ENCODE results near the gene GSAP. TPM values are rescaled to one million over a fixed set of nuclear protein-coding genes. Genes with fewer than 3 reads are reported as not detected.

GSAP gene
- total and polyA plus RNA-seq, 5 donors from 2014 or later = 1.1 to 6.8 (median 3.2) TPM

DNA sequence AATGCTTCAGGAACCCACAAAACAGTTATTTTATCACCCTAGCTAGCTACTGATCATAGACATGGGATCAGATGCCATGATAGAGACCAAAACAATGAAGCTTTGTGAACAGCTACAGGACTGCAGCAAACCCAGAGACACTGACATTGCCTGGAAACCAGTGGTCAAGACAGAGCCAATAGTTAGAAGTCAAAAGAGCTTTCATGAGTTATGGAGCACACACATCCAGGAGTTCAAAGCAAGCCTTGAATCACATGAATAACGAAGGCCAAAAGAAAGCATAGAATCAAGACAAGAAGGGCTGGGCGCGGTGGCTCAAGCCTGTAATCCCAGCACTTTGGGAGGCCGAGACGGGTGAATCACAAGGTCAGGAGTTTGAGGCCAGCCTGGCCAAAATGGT, 34.5 kb upstream of the GSAP start:
- Histone ChIP-seq H3K4me3 (ENCODE audit: low read depth, low read length) (no peak overlapping the region), H3K9me3 (ENCODE audit: control insufficient read depth in 2 of 2, low read length in 2 of 2) (no peaks in the 10 kb centered on the region), H3K36me3 (ENCODE audit: control insufficient read depth, insufficient read depth, low read length) (no peaks in the 10 kb centered on the region), H3K27me3 (ENCODE audit: control insufficient read depth, insufficient read depth, low read length) (peaks cover 2% of the 10 kb centered on the region), H3K4me1 (ENCODE audit: control insufficient read depth, insufficient read depth, low read length, poor library complexity, severe bottlenecking) (no peaks in the 10 kb centered on the region), H3K27ac (ENCODE audit: insufficient read depth, low read length, poor library complexity, severe bottlenecking) (no peak overlapping the region)
- no peak for DNase-seq
- no peaks in the 10 kb centered on the region for H3K4me1 Mint-ChIP-seq
- no peak for ATAC-seq (ENCODE audit: low read depth in 2 of 2)
- H3K27ac Mint-ChIP-seq = no peak overlapping the region
- peaks cover 0 to 2% (median 0%) of the 10 kb centered on the region in 7 donors for H3K9me3 Mint-ChIP-seq
- peaks cover 19% of the 10 kb centered on the region for H3K27me3 Mint-ChIP-seq
- H3K36me3 Mint-ChIP-seq = no peaks in the 10 kb centered on the region
- no peak overlapping the region for H3K4me3 Mint-ChIP-seq

DNA sequence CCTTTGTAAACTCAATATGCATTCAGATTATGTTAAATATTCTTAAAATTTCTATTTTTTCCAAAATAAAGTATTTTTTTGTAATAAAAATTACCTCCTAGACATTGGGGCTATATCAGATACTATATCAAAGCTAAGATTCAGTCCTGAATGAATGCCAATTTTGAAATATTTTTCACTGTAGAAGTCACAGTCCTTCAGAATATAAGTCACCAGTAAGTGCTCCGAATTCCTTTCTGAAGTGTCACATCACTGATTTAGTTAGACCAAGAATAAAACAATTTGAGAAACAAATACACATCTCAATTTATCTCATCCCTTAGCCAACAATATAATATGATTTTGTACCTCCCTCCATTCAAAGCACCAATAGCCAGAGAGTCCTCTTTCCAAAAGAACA, 33.9 kb upstream of the GSAP start:
- Mint-ChIP-seq H3K4me3 (no peak overlapping the region), H3K36me3 (no peaks in the 10 kb centered on the region), H3K4me1 (no peaks in the 10 kb centered on the region), H3K27ac (no peak overlapping the region), H3K27me3 (peaks cover 23% of the 10 kb centered on the region), H3K9me3 (peaks cover 0 to 2% (median 0%) of the 10 kb centered on the region in 7 donors)
- H3K27ac ChIP-seq (ENCODE audit: insufficient read depth, low read length, poor library complexity, severe bottlenecking) = no peak overlapping the region
- H3K4me3 ChIP-seq (ENCODE audit: low read depth, low read length) = no peak overlapping the region
- H3K9me3 ChIP-seq (ENCODE audit: control insufficient read depth in 2 of 2, low read length in 2 of 2) = no peaks in the 10 kb centered on the region
- H3K27me3 ChIP-seq (ENCODE audit: control insufficient read depth, insufficient read depth, low read length) = peaks cover 2% of the 10 kb centered on the region
- H3K4me1 ChIP-seq (ENCODE audit: control insufficient read depth, insufficient read depth, low read length, poor library complexity, severe bottlenecking) = no peaks in the 10 kb centered on the region
- ATAC-seq (ENCODE audit: low read depth in 2 of 2) (no peak), DNase-seq (no peak)
- no peaks in the 10 kb centered on the region for H3K36me3 ChIP-seq (ENCODE audit: control insufficient read depth, insufficient read depth, low read length)

- Histone ChIP-seq H3K4me3 (ENCODE audit: low read depth, low read length) (no peak overlapping the region), H3K4me1 (ENCODE audit: control insufficient read depth, insufficient read depth, low read length, poor library complexity, severe bottlenecking) (no peaks in the 10 kb centered on the region), H3K36me3 (ENCODE audit: control insufficient read depth, insufficient read depth, low read length) (no peaks in the 10 kb centered on the region), H3K9me3 (ENCODE audit: control insufficient read depth in 2 of 2, low read length in 2 of 2) (no peaks in the 10 kb centered on the region), H3K27me3 (ENCODE audit: control insufficient read depth, insufficient read depth, low read length) (no peaks in the 10 kb centered on the region), H3K27ac (ENCODE audit: insufficient read depth, low read length, poor library complexity, severe bottlenecking) (no peak overlapping the region)
- no peak overlapping the region for H3K27ac Mint-ChIP-seq
- no peak for DNase-seq
- peaks cover 21% of the 10 kb centered on the region for H3K27me3 Mint-ChIP-seq
- H3K36me3 Mint-ChIP-seq = no peaks in the 10 kb centered on the region
- no peak overlapping the region for H3K4me3 Mint-ChIP-seq
- no peak for ATAC-seq (ENCODE audit: low read depth in 2 of 2)
- H3K9me3 Mint-ChIP-seq = peaks cover 0 to 2% (median 0%) of the 10 kb centered on the region in 7 donors
- no peaks in the 10 kb centered on the region for H3K4me1 Mint-ChIP-seq
Measured at GRCh38 chr7:77447616-77448015, 31.5 kb upstream of the GSAP start.

- ATAC-seq (ENCODE audit: low read depth in 2 of 2) (no peak), DNase-seq (no peak)
- Histone ChIP-seq H3K27ac (ENCODE audit: insufficient read depth, low read length, poor library complexity, severe bottlenecking) (no peak overlapping the region), H3K27me3 (ENCODE audit: control insufficient read depth, insufficient read depth, low read length) (peaks cover 2% of the 10 kb centered on the region), H3K4me3 (ENCODE audit: low read depth, low read length) (no peak overlapping the region), H3K9me3 (ENCODE audit: control insufficient read depth in 2 of 2, low read length in 2 of 2) (no peaks in the 10 kb centered on the region), H3K4me1 (ENCODE audit: control insufficient read depth, insufficient read depth, low read length, poor library complexity, severe bottlenecking) (no peaks in the 10 kb centered on the region), H3K36me3 (ENCODE audit: control insufficient read depth, insufficient read depth, low read length) (no peaks in the 10 kb centered on the region)
- H3K27ac Mint-ChIP-seq = no peak overlapping the region
- peaks cover 0 to 1% (median 0%) of the 10 kb centered on the region in 7 donors for H3K9me3 Mint-ChIP-seq
- no peaks in the 10 kb centered on the region for H3K4me1 Mint-ChIP-seq
- H3K4me3 Mint-ChIP-seq = no peak overlapping the region
- no peaks in the 10 kb centered on the region for H3K36me3 Mint-ChIP-seq
- H3K27me3 Mint-ChIP-seq = peaks cover 26% of the 10 kb centered on the region
Measured at GRCh38 chr7:77444123-77444522, 28.0 kb upstream of the GSAP start.

DNA sequence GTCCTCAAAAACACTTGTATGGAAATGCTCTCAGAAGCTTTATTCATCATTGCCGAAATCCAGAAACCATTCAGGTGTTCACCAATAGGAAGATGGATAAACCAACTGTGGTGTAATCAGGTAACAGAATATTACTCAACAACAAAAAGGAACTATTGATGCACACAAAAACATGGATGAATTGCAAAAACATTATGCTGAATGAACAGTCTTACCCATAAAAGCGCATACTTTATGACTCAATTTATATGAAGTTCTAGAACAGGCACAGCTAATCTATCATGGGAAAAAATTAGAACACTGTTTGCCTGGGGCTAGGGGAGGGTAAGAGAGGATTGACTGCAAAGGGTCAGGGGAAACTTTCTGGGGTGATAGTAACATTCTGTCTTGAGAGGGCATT, 26.9 kb upstream of the GSAP start:
- Mint-ChIP-seq H3K36me3 (no peaks in the 10 kb centered on the region), H3K27ac (no peak overlapping the region), H3K9me3 (no peaks in the 10 kb centered on the region), H3K27me3 (peaks cover 22% of the 10 kb centered on the region), H3K4me1 (no peaks in the 10 kb centered on the region), H3K4me3 (no peak overlapping the region)
- Histone ChIP-seq H3K27me3 (ENCODE audit: control insufficient read depth, insufficient read depth, low read length) (peaks cover 2% of the 10 kb centered on the region), H3K9me3 (ENCODE audit: control insufficient read depth in 2 of 2, low read length in 2 of 2) (no peaks in the 10 kb centered on the region), H3K4me1 (ENCODE audit: control insufficient read depth, insufficient read depth, low read length, poor library complexity, severe bottlenecking) (no peaks in the 10 kb centered on the region), H3K36me3 (ENCODE audit: control insufficient read depth, insufficient read depth, low read length) (no peaks in the 10 kb centered on the region), H3K27ac (ENCODE audit: insufficient read depth, low read length, poor library complexity, severe bottlenecking) (no peak overlapping the region), H3K4me3 (ENCODE audit: low read depth, low read length) (no peak overlapping the region)
- no peak for DNase-seq
- ATAC-seq (ENCODE audit: low read depth in 2 of 2) = no peak

DNA sequence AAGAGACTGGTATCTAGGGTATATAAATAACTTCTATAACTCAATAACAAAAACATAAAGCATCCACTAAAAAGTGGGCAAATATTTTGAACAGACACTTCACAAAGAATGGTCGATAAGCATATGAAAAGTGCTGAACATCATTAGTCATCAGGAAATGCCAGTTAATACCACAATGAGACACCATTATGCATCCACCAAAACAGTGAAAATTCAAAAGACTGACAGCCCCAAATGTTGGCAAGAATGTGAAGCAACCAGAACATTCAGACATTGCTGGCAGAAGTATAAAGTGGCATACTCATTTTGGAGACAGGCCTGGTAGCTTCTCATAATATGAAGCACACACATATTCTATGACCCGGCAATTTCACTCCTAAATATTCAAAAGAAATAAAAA, 26.5 kb upstream of the GSAP start:
- Histone ChIP-seq H3K4me1 (ENCODE audit: control insufficient read depth, insufficient read depth, low read length, poor library complexity, severe bottlenecking) (no peaks in the 10 kb centered on the region), H3K36me3 (ENCODE audit: control insufficient read depth, insufficient read depth, low read length) (no peaks in the 10 kb centered on the region), H3K27me3 (ENCODE audit: control insufficient read depth, insufficient read depth, low read length) (peaks cover 2% of the 10 kb centered on the region), H3K27ac (ENCODE audit: insufficient read depth, low read length, poor library complexity, severe bottlenecking) (no peak overlapping the region), H3K9me3 (ENCODE audit: control insufficient read depth in 2 of 2, low read length in 2 of 2) (no peaks in the 10 kb centered on the region), H3K4me3 (ENCODE audit: low read depth, low read length) (no peak overlapping the region)
- Mint-ChIP-seq H3K9me3 (no peaks in the 10 kb centered on the region), H3K36me3 (no peaks in the 10 kb centered on the region), H3K27me3 (peaks cover 19% of the 10 kb centered on the region), H3K27ac (no peak overlapping the region), H3K4me3 (no peak overlapping the region), H3K4me1 (no peaks in the 10 kb centered on the region)
- ATAC-seq (ENCODE audit: low read depth in 2 of 2) (no peak), DNase-seq (no peak)

DNA sequence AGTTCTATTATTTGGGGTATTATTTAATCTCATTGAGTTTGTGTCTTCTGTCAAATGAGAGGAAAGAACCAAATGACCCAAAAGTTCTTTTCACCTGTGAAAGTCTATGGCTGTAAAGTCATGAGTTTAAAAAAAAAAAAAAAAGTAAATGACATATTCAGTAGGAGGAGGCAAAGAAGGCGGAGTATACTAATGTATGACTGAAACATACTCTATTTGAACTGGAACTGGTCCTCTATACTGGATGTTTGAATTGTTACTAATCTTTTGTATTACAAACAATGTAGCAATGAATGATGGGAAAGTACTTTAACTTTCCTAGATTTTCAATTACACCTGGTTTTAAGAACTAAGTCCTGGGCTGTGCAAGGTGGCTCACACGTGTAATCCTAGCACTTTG, 24.9 kb upstream of the GSAP start:
- no peak overlapping the region for H3K4me3 Mint-ChIP-seq
- DNase-seq (no peak), ATAC-seq (ENCODE audit: low read depth in 2 of 2) (no peak)
- H3K4me3 ChIP-seq (ENCODE audit: low read depth, low read length) = no peak overlapping the region
- H3K27me3 Mint-ChIP-seq = peaks cover 16% of the 10 kb centered on the region
- no peak overlapping the region for H3K27ac ChIP-seq (ENCODE audit: insufficient read depth, low read length, poor library complexity, severe bottlenecking)
- no peaks in the 10 kb centered on the region for H3K9me3 Mint-ChIP-seq
- no peaks in the 10 kb centered on the region for H3K36me3 ChIP-seq (ENCODE audit: control insufficient read depth, insufficient read depth, low read length)
- no peak overlapping the region for H3K27ac Mint-ChIP-seq
- no peaks in the 10 kb centered on the region for H3K4me1 Mint-ChIP-seq
- H3K27me3 ChIP-seq (ENCODE audit: control insufficient read depth, insufficient read depth, low read length) = peaks cover 2% of the 10 kb centered on the region
- H3K9me3 ChIP-seq (ENCODE audit: control insufficient read depth in 2 of 2, low read length in 2 of 2) = no peaks in the 10 kb centered on the region
- H3K36me3 Mint-ChIP-seq = no peaks in the 10 kb centered on the region
- H3K4me1 ChIP-seq (ENCODE audit: control insufficient read depth, insufficient read depth, low read length, poor library complexity, severe bottlenecking) = no peaks in the 10 kb centered on the region

DNA sequence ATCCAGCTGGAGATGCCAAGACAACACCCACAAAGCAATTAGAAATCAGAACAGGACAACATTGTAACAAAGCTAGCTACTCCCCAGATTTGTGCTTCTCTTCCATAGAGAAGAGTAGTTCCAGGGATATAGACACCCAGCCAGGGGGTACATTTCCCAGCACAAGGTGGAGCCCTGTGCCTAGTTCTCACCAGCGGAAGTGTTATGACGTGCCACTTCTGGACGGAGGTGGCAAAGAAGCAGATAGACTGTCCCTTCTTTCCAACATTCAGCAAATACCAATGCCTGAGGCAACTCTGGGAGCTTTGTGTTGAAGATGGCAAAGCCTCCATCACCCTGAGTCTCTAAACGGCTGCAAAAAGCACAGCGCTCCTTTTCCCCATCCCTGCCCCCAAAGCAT, 23.4 kb upstream of the GSAP start:
- H3K27me3 ChIP-seq (ENCODE audit: control insufficient read depth, insufficient read depth, low read length) = peaks cover 2% of the 10 kb centered on the region
- no peaks in the 10 kb centered on the region for H3K4me1 Mint-ChIP-seq
- H3K27ac Mint-ChIP-seq = no peak overlapping the region
- no peak for DNase-seq
- no peaks in the 10 kb centered on the region for H3K4me1 ChIP-seq (ENCODE audit: control insufficient read depth, insufficient read depth, low read length, poor library complexity, severe bottlenecking)
- H3K9me3 Mint-ChIP-seq = no peaks in the 10 kb centered on the region
- no peaks in the 10 kb centered on the region for H3K9me3 ChIP-seq (ENCODE audit: control insufficient read depth in 2 of 2, low read length in 2 of 2)
- no peak overlapping the region for H3K4me3 Mint-ChIP-seq
- H3K27me3 Mint-ChIP-seq = peaks cover 15% of the 10 kb centered on the region
- ATAC-seq (ENCODE audit: low read depth in 2 of 2) = no peak
- no peak overlapping the region for H3K4me3 ChIP-seq (ENCODE audit: low read depth, low read length)
- H3K36me3 ChIP-seq (ENCODE audit: control insufficient read depth, insufficient read depth, low read length) = no peaks in the 10 kb centered on the region
- H3K27ac ChIP-seq (ENCODE audit: insufficient read depth, low read length, poor library complexity, severe bottlenecking) = no peak overlapping the region
- H3K36me3 Mint-ChIP-seq = no peaks in the 10 kb centered on the region
